Right lobe of liver (tissue), 4 donors: ENCODE results near the gene ARSG.

Source experiments
- POLR2A ChIP-seq: fragments of 450-650 bp; IDR thresholded peaks from one replicate; pipeline ENCODE4 v1.6.1; 2017; ENCODE audit warnings: antibody characterized with exemption, mild to moderate bottlenecking
- TF ChIP-seq, protein P1 (sequence below), 4 donors: fragments of 200-600 bp in 3 of 4; fragments of 450-650 bp in 1 of 4; IDR thresholded peaks; one replicate each; pipeline versions ENCODE4 v1.5.1 to v1.8.0; 2016 to 2022; ENCODE audit warnings: antibody characterized with exemption in 4 of 4, mild to moderate bottlenecking in 2 of 4
- donor health status: DM: no; HTN: no; CAD: no.
- donor health status: DM: no; HTN: no; CAD: no.
- donor health status: DM: no; HTN: yes; CAD: no.

DNA sequence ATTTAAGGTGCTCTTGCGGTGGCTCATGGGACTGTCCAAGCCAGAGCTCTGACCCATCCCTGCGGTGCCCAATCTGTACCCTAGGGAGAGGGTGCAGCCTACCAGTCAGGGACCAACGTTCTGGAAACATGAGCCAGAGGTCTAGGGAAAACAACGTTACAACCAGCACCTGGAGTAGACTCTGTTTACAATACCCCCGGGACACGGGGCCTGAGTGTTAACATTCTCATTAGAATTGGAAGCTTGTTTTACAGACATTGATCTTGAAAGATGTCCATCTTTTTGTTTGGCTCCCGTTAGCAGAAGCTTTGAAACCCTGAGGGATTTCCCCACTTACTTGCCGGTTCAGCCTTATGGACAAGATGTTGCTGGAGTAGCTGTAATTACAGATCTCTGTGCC, 159.1 kb downstream of the ARSG start:
- TF ChIP-seq, protein P1, sequence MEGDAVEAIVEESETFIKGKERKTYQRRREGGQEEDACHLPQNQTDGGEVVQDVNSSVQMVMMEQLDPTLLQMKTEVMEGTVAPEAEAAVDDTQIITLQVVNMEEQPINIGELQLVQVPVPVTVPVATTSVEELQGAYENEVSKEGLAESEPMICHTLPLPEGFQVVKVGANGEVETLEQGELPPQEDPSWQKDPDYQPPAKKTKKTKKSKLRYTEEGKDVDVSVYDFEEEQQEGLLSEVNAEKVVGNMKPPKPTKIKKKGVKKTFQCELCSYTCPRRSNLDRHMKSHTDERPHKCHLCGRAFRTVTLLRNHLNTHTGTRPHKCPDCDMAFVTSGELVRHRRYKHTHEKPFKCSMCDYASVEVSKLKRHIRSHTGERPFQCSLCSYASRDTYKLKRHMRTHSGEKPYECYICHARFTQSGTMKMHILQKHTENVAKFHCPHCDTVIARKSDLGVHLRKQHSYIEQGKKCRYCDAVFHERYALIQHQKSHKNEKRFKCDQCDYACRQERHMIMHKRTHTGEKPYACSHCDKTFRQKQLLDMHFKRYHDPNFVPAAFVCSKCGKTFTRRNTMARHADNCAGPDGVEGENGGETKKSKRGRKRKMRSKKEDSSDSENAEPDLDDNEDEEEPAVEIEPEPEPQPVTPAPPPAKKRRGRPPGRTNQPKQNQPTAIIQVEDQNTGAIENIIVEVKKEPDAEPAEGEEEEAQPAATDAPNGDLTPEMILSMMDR (IDR thresholded peaks at IDR 0.05) = no peak
- no peak for TF ChIP-seq POLR2A
